NCI-H774 (cell line): ENCODE measurements around the gene IRX1.

Experiments used
- DNase-seq: peaks from one replicate; lab custom pipeline; 2025; lab: John Stamatoyannopoulos, UW

The IRX1 gene

GRCh38 chr5:3650868-3651267 is 55.2 kb downstream of the IRX1 start:
- no peak for DNase-seq
